Activated naive CD8-positive, alpha-beta T cell (primary cell): ENCODE results near the gene TPK1.

Experiments used
- H3K27ac Mint-ChIP-seq: one replicate; pipeline ENCODE4 v1.8.0; 2021; ENCODE audit warnings: mixed read lengths
- H3K27me3 Mint-ChIP-seq: one replicate; pipeline ENCODE4 v1.8.0; 2021; ENCODE audit warnings: mixed read lengths
- H3K36me3 Mint-ChIP-seq: one replicate; pipeline ENCODE4 v1.8.0; 2021; ENCODE audit warnings: mixed read lengths
- H3K4me1 Mint-ChIP-seq: one replicate; pipeline ENCODE4 v1.8.0; 2021; ENCODE audit warnings: low read depth, mixed read lengths
- H3K4me3 Mint-ChIP-seq: one replicate; pipeline ENCODE4 v1.8.0; 2021; ENCODE audit warnings: mild to moderate bottlenecking, mixed read lengths
- H3K9me3 Mint-ChIP-seq: one replicate; pipeline ENCODE4 v1.8.0; 2021; ENCODE audit warnings: low read depth, mixed read lengths

The TPK1 gene

DNA sequence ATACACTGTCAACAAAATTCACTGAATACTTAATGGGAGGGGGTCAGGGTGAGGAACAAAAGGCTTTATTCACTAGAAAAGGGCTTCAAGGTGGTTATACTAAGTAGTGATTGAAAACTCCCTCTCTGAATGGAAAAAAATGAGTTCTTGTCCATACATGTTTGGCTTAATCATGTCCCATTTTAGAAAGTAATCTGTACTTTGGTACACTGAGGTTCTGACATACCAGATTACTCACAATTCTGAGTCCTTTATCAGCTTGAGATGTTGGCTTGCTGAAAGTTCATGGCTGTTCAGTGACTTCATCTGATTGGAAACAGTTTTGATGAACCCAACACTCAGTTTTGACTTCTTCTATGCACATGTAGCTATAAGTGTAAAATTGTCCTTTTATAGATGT lies 419.5 kb downstream of the TPK1 start:
- Mint-ChIP-seq H3K4me1 (no peaks in the 10 kb centered on the region), H3K36me3 (peaks cover 3% of the 10 kb centered on the region), H3K27ac (no peak overlapping the region), H3K4me3 (no peak overlapping the region), H3K27me3 (peaks cover 9% of the 10 kb centered on the region), H3K9me3 (no peaks in the 10 kb centered on the region)

DNA sequence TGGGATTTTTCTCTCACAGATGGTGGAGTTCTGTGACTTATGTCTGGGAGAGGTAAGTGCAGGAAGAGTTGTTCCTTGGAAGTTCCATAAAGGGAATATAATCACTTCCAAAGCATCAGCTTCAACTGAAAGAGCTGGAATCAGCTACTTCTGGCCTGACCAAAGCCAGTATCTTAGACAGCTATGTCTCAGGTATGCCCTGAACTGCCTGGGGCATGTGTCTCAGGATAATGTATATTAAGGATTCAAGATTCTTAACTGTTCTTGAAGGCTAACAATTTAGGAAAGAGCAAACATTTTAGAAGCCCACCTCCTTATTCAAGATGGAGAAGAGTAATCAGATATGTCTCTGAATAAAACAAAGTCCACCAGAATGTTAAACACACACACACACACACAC lies 420.0 kb downstream of the TPK1 start:
- Mint-ChIP-seq H3K4me3 (no peak overlapping the region), H3K27me3 (peaks cover 10% of the 10 kb centered on the region), H3K4me1 (no peaks in the 10 kb centered on the region), H3K36me3 (peaks cover 3% of the 10 kb centered on the region), H3K9me3 (no peaks in the 10 kb centered on the region), H3K27ac (no peak overlapping the region)

DNA sequence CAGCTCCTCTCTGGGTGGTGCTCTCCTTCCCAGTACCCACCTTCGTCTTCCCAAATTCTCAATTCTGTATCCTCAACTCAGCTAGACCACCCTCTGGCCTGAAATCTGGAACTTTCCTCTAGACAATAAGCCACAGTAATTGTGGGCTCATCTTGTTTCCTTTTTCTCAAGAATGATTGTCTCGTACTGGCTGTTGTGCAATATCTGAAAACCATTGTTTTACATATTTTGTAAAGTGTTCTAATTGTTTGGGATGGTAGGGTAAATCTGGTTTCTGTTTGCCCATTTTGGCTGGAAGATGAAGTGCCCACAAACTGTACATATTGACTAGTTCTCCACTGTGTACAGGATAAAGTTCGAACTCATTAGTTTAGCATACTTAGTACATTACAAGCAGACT lies 421.0 kb downstream of the TPK1 start:
- no peak overlapping the region for H3K4me3 Mint-ChIP-seq
- H3K36me3 Mint-ChIP-seq: peaks cover 3% of the 10 kb centered on the region
- H3K27me3 Mint-ChIP-seq: peaks cover 12% of the 10 kb centered on the region
- no peaks in the 10 kb centered on the region for H3K4me1 Mint-ChIP-seq
- H3K9me3 Mint-ChIP-seq: no peaks in the 10 kb centered on the region
- no peak overlapping the region for H3K27ac Mint-ChIP-seq

DNA sequence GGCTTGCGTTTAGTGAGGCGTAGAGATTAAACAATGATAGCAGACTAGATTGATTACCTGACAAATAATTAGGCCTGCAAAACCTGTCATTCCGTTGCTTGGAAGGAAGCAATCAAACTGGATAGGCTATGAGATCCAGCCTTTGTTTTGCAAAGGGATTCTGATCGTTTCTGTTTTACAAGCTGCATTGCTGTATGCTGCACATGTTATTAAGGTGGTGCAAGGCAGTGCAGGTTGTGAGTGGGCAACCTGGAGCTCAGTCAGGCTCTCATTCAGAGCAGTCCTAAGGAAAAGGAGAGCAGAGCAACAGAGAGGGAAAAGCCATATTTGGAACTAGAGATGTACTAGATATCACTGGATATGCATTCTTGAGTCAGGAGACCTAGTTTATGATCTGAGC lies 425.4 kb downstream of the TPK1 start:
- Mint-ChIP-seq H3K4me1 (no peaks in the 10 kb centered on the region), H3K27ac (no peak overlapping the region), H3K4me3 (no peak overlapping the region), H3K9me3 (no peaks in the 10 kb centered on the region), H3K36me3 (no peaks in the 10 kb centered on the region), H3K27me3 (peaks cover 9% of the 10 kb centered on the region)

DNA sequence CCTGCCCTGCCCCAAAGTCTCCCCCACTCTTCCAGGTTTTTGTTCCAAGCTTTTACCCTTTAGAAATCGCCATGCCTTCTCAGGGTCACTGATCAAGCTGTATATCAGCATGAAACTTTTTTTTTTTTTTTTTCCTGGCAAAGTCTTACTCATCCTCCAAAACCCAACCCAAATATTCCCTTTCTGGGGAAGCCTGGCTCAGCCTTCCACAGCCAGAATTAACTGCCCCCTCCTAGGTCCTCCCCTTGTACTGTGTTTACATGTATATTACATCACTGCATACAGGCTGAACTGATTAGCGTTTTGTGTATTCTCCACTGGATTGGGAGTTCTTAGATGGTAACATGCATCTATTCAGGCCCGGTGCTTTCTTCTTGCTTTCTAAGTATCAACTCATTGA lies 427.7 kb downstream of the TPK1 start:
- Mint-ChIP-seq H3K27ac (no peak overlapping the region), H3K4me1 (no peaks in the 10 kb centered on the region), H3K4me3 (no peak overlapping the region), H3K9me3 (no peaks in the 10 kb centered on the region), H3K27me3 (peaks cover 8% of the 10 kb centered on the region), H3K36me3 (no peaks in the 10 kb centered on the region)

- H3K4me1 Mint-ChIP-seq: no peaks in the 10 kb centered on the region
- no peaks in the 10 kb centered on the region for H3K36me3 Mint-ChIP-seq
- no peaks in the 10 kb centered on the region for H3K9me3 Mint-ChIP-seq
- peaks cover 9% of the 10 kb centered on the region for H3K27me3 Mint-ChIP-seq
- H3K4me3 Mint-ChIP-seq: no peak overlapping the region
- no peak overlapping the region for H3K27ac Mint-ChIP-seq
Observed at GRCh38 chr7:144407266-144407931, 428.5 kb downstream of the TPK1 start.

DNA sequence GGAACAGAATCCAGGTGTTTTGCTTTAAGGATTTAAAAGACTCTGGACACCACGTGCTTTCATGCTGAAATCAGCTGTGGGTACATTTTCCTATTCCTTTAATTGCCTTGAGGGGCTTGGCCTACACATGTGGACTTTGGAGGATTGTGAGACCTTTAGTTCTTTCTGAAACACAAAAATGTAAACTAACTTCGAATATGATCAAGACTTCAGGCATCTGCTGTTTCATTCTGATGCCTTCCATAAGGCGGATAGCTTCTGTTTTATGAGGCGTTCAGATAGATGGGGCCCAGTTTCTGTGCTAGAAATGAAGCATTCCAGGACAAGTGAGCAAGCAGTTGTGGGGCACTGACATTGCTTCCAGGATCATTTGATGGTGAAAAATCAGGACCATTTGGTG lies 430.9 kb downstream of the TPK1 start:
- no peak overlapping the region for H3K27ac Mint-ChIP-seq
- H3K9me3 Mint-ChIP-seq: no peaks in the 10 kb centered on the region
- H3K36me3 Mint-ChIP-seq: no peaks in the 10 kb centered on the region
- H3K4me1 Mint-ChIP-seq: no peaks in the 10 kb centered on the region
- H3K4me3 Mint-ChIP-seq: no peak overlapping the region
- H3K27me3 Mint-ChIP-seq: peaks cover 7% of the 10 kb centered on the region

- Mint-ChIP-seq H3K9me3 (no peaks in the 10 kb centered on the region), H3K4me3 (no peak within 1 kb of the TSS), H3K36me3 (no peaks in the 10 kb centered on the region), H3K27ac (no peak within 1 kb of the TSS), H3K27me3 (peaks cover 5% of the 10 kb centered on the region), H3K4me1 (no peaks in the 10 kb centered on the region)
Observed at GRCh38 chr7:144403649-144404061, 432.2 kb downstream of the TPK1 start, which contains the start of gene NOBOX. Gene NOBOX, minus strand, starts transcription at chr7:144403693.

DNA sequence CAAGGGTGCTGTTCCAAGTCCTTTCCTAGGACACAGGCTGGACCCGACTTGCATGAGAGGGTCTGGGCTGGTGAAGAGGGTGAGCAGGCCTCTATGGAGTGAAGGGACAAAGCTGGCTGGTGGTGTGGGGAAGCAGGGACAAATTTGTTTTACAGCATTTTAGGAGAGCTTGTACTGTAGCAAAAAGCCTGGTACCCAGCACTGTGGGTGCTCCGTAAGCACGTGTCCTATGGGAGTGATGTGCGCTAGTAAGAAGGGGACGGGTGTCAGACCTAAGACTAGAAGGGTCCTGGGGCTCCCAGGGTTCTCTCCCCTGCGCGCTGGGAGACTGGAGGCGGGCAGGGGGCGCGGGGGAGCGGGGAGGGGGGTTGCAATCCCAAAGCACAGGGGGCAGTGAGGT lies 432.8 kb downstream of the TPK1 start:
- no peak overlapping the region for H3K4me3 Mint-ChIP-seq
- H3K9me3 Mint-ChIP-seq: no peaks in the 10 kb centered on the region
- H3K27me3 Mint-ChIP-seq: peaks cover 4% of the 10 kb centered on the region

More for the DNA sequence above, 432.8 kb downstream of the TPK1 start:
- H3K36me3 Mint-ChIP-seq: no peaks in the 10 kb centered on the region
- H3K4me1 Mint-ChIP-seq: no peaks in the 10 kb centered on the region
- H3K27ac Mint-ChIP-seq: no peak overlapping the region
